ENCODE data around the gene POR.

The POR gene

DNA sequence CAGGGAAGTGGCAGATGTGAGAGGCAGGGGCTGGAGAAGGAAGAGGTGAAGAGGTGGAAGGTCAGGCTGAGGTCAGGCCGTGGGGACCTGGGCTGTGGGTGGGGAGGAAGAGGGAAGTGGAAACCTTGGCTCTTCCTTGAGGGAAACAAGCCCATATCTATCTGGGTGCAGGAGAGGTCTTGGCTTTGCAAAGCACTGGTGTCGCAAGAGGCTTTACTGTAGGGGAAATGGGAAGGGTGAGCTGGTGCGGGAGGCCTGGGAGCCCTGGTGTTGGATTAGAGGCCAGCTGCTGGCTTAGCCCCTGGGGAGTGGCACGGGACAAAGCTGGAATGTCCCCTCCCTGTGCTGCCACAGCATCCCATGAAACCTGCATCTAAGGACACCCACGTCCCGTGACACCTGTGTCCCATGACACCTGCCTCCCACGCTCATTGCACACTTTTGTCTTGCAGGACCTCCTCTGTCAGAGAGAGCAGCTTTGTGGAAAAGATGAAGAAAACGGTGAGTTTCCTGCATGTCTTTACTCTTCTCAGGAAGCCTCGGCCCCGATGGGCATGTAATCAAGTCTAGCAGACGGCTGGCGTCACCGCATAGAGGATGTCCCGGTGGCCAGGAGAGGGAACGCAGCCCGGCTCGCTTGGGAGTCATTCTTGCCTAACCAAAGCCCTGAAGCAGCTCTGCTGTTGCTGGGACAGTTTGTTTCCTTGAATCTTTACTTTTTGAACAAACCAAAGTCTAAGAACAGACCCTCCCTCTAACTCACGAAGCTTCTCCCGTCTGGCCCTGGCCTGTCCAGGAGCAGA lies 57.2 kb downstream of the POR start:
- Mint-ChIP-seq H3K36me3 (ENCODE audit: low read depth) (peaks cover 26% of the 10 kb centered on the region), H3K27ac (peak overlapping the region; percentile 80), H3K27me3 (ENCODE audit: low read depth, poor library complexity) (peaks cover 3% of the 10 kb centered on the region), H3K4me3 (no peak overlapping the region), H3K4me1 (peaks cover 46% of the 10 kb centered on the region), H3K9me3 (no peaks in the 10 kb centered on the region)
- DNase-seq = peak; percentile 35
- TF ChIP-seq, protein P1, sequence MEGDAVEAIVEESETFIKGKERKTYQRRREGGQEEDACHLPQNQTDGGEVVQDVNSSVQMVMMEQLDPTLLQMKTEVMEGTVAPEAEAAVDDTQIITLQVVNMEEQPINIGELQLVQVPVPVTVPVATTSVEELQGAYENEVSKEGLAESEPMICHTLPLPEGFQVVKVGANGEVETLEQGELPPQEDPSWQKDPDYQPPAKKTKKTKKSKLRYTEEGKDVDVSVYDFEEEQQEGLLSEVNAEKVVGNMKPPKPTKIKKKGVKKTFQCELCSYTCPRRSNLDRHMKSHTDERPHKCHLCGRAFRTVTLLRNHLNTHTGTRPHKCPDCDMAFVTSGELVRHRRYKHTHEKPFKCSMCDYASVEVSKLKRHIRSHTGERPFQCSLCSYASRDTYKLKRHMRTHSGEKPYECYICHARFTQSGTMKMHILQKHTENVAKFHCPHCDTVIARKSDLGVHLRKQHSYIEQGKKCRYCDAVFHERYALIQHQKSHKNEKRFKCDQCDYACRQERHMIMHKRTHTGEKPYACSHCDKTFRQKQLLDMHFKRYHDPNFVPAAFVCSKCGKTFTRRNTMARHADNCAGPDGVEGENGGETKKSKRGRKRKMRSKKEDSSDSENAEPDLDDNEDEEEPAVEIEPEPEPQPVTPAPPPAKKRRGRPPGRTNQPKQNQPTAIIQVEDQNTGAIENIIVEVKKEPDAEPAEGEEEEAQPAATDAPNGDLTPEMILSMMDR (IDR thresholded peaks at IDR 0.05) = peak; percentile 20

DNA sequence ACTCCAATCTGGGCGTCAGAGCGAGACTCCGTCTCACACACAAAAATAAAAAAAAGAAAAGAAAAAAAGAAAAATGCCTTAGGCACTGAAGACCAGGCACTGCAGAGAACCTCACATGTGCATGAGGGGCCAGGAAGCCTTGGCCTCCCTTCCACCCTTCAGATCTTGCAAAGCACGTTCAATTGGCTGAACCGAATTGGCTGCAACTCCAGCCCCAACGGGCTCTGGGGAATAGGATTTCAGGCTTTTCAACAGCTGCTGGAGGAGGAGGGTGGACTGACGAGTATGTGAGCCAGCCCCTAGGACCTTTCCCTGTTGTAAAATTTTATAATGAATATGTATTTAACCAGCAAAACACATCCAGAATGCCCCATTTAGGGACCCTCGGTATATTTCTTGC lies 62.8 kb downstream of the POR start:
- H3K36me3 Mint-ChIP-seq (ENCODE audit: low read depth) = peaks cover 20% of the 10 kb centered on the region
- H3K9me3 Mint-ChIP-seq = no peaks in the 10 kb centered on the region
- no peak overlapping the region for H3K4me3 Mint-ChIP-seq
- H3K4me1 Mint-ChIP-seq = peaks cover 10% of the 10 kb centered on the region
- DNase-seq = no peak
- no peaks in the 10 kb centered on the region for H3K27me3 Mint-ChIP-seq (ENCODE audit: low read depth, poor library complexity)
- peak overlapping the region; percentile 46 for H3K27ac Mint-ChIP-seq
- TF ChIP-seq, protein P1 (IDR thresholded peaks at IDR 0.05) = no peak

DNA sequence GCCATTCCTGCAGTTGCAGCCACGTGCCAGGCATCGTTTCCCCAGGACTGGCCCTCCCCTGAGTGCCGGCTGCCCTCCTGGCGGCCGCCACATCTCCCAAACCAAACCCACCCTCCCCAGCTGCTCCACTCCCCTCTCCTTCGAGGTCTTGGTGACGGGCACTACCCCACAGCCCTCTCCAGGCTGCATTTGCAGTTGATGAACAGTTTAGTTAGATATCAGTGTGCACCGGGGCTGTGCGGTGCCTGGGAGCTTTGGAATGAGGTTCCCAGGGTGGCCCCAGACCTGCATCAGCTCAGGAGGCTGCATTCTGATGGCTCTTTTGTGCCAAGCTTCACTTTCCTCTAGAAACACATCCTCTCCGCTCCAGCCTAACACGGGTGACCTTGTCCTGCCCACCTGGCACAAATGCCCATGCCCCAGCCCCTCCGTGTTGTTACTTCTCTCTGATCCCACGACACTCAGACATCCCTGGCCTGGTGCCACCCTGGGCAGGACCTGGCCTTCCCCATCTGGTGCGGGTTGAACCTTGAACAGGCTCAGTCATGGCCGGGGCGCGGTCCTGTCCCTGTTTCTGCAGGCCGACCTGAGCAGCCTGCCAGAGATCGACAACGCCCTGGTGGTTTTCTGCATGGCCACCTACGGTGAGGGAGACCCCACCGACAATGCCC lies 64.9 kb downstream of the POR start:
- peak overlapping the region; percentile 82 for H3K27ac Mint-ChIP-seq

DNA sequence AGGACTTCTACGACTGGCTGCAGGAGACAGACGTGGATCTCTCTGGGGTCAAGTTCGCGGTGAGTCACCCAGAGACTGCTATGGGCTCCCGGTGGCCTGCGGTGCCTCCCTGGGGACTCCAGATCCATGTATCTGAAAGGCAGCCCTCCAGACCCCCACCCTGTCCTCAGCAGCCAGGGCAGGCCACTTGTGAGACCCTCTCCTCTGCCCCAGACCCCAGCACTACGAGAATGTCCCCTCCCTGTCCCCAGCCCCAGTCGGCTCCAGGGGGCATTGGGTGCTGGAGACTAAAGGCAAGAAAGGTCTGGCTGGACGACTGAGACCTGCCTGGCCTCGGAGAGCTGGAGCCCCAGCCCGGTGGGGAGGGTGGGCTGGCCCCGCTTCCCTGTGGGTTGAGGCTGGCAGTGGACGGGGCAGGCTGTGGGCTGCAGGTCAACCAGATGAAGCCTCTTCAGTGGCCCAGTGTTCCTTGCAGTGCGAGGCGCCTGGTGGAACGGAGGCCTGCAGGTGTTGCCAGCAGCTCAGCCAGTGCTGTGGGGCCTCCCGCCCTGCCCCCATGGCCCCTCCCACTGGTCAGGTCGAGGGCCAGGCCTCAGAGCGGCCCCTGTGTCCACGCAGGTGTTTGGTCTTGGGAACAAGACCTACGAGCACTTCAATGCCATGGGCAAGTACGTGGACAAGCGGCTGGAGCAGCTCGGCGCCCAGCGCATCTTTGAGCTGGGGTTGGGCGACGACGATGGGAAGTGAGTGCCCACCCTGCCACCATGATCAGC lies 65.7 kb downstream of the POR start:
- no peak for DNase-seq
- H3K4me3 Mint-ChIP-seq = no peak overlapping the region
- no peak overlapping the region for H3K27ac Mint-ChIP-seq
- H3K36me3 Mint-ChIP-seq (ENCODE audit: low read depth) = no peaks in the 10 kb centered on the region
- peaks cover 10% of the 10 kb centered on the region for H3K4me1 Mint-ChIP-seq
- H3K9me3 Mint-ChIP-seq = no peaks in the 10 kb centered on the region
- TF ChIP-seq, protein P1 (IDR thresholded peaks at IDR 0.05) = no peak
- H3K27me3 Mint-ChIP-seq (ENCODE audit: low read depth, poor library complexity) = no peaks in the 10 kb centered on the region

More for the DNA sequence above, 64.9 kb downstream of the POR start:
- no peaks in the 10 kb centered on the region for H3K27me3 Mint-ChIP-seq (ENCODE audit: low read depth, poor library complexity)
- TF ChIP-seq, protein P1 (IDR thresholded peaks at IDR 0.05) = no peak
- H3K9me3 Mint-ChIP-seq = no peaks in the 10 kb centered on the region
- peaks cover 10% of the 10 kb centered on the region for H3K4me1 Mint-ChIP-seq
- no peak for DNase-seq
- peaks cover 2% of the 10 kb centered on the region for H3K36me3 Mint-ChIP-seq (ENCODE audit: low read depth)
- no peak overlapping the region for H3K4me3 Mint-ChIP-seq

DNA sequence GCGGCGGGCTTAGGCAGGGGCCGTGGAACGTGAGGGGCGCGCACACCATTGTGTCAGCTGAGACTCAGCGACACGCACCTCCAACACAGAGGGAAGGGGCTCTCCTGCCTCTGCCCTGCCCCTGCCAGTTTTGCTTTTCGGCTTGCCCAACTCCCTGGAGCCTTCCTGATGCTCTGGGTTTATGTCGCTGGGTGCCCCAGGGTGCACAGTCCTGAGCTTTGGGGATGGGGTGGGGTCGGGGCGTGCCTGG lies 66.2 kb downstream of the POR start:
- no peak overlapping the region for H3K27ac Mint-ChIP-seq
- no peak for DNase-seq
- H3K4me1 Mint-ChIP-seq = peaks cover 10% of the 10 kb centered on the region
- TF ChIP-seq, protein P1 (IDR thresholded peaks at IDR 0.05) = no peak
- no peaks in the 10 kb centered on the region for H3K36me3 Mint-ChIP-seq (ENCODE audit: low read depth)
- no peak overlapping the region for H3K4me3 Mint-ChIP-seq
- no peaks in the 10 kb centered on the region for H3K27me3 Mint-ChIP-seq (ENCODE audit: low read depth, poor library complexity)
- H3K9me3 Mint-ChIP-seq = no peaks in the 10 kb centered on the region
